Common myeloid progenitor, CD34-positive (primary cell): ENCODE measurements around the gene SELL. TPM values are rescaled to one million over a fixed set of nuclear protein-coding genes. Genes with fewer than 3 reads are reported as not detected.

Experiments used
- CTCF ChIA-PET: fragments of 350-600 bp; sonication (Branson Sonifier 250); formaldehyde crosslinking; loops from one replicate; lab custom pipeline; 2021; ENCODE audit warnings: antibody characterized with exemption; lab: Charles Lee
- POLR2A ChIA-PET: fragments of 350-600 bp; sonication (Branson Sonifier 250); formaldehyde crosslinking; loops from one replicate; lab custom pipeline; 2021; ENCODE audit warnings: antibody characterized with exemption; lab: Charles Lee
- DNase-seq, 3 donors: peaks; one replicate each; pipeline versions ENCODE4 v3.0.0 to v3.0.0-alpha.2; 2013
- H3K27ac ChIP-seq, 2 experiments: 1 replicate in 1 of 2; 2 replicates in 1 of 2; pipeline ENCODE4 v1.7.0; 2013; ENCODE audit warnings: inconsistent platforms in 2 of 2, low read length in 2 of 2, mild to moderate bottlenecking in 2 of 2, low read depth in 1 of 2, moderate library complexity in 1 of 2; ENCODE audit not compliant: severe bottlenecking in 2 of 2, insufficient read depth in 1 of 2, poor library complexity in 1 of 2
- H3K27me3 ChIP-seq, 5 experiments: replicated peaks in 2 of 5; 1 replicate in 3 of 5; 2 replicates in 2 of 5; pipeline versions ENCODE4 v1.6.1 to v1.7.0; 2013; ENCODE audit warnings: low read length in 4 of 5, mild to moderate bottlenecking in 2 of 5, moderate library complexity in 2 of 5, inconsistent platforms in 1 of 5; ENCODE audit not compliant: insufficient read depth in 5 of 5, control insufficient read depth in 4 of 5
- H3K36me3 ChIP-seq, 4 experiments: 1 replicate in 2 of 4; 2 replicates in 2 of 4; pipeline versions ENCODE4 v1.6.1 to v1.7.0; 2013; ENCODE audit warnings: low read length in 3 of 4, control low read depth in 1 of 4, mild to moderate bottlenecking in 1 of 4; ENCODE audit not compliant: control insufficient read depth in 4 of 4, insufficient read depth in 4 of 4
- H3K4me1 ChIP-seq, 4 experiments: 1 replicate in 3 of 4; 2 replicates in 1 of 4; pipeline versions ENCODE4 v1.6.1 to v1.7.1; 2013; ENCODE audit warnings: low read length in 3 of 4, mild to moderate bottlenecking in 3 of 4, control low read depth in 1 of 4, inconsistent platforms in 1 of 4, moderate library complexity in 1 of 4; ENCODE audit not compliant: control insufficient read depth in 4 of 4, insufficient read depth in 4 of 4; ENCODE audit errors: control extremely low read depth in 1 of 4
- H3K4me3 ChIP-seq, 7 experiments: 1 replicate in 4 of 7; 2 replicates in 3 of 7; pipeline versions ENCODE4 v1.5.1 to v1.7.0; 2013; ENCODE audit warnings: mild to moderate bottlenecking in 7 of 7, low read length in 6 of 7, moderate library complexity in 6 of 7, inconsistent platforms in 2 of 7, low read depth in 2 of 7, control low read depth in 1 of 7; ENCODE audit not compliant: insufficient read depth in 4 of 7, control insufficient read depth in 1 of 7; ENCODE audit errors: extremely low read depth in 1 of 7
- H3K9me3 ChIP-seq, 5 experiments: 1 replicate in 4 of 5; 2 replicates in 1 of 5; pipeline versions ENCODE4 v1.6.1 to v1.7.1; 2013; ENCODE audit warnings: low read length in 4 of 5, mild to moderate bottlenecking in 2 of 5, inconsistent platforms in 1 of 5, low read depth in 1 of 5, moderate library complexity in 1 of 5; ENCODE audit not compliant: control insufficient read depth in 4 of 5, insufficient read depth in 2 of 5; ENCODE audit errors: control extremely low read depth in 1 of 5
- WGBS: methylation state at CpG from one replicate; pipeline ENCODE4 v1.1.5; 2013; ENCODE audit not compliant: insufficient coverage; 5-methylcytosine and 5-hydroxymethylcytosine counted together
- polyA plus RNA-seq: library from polyadenylated mRNA; unstranded; fragments of 120-200 nt; gene quantifications from one replicate; pipeline ENCODE4 v1.2.1, GENCODE V29; 2013

Gene SELL
- polyA plus RNA-seq = 867 TPM

DNA sequence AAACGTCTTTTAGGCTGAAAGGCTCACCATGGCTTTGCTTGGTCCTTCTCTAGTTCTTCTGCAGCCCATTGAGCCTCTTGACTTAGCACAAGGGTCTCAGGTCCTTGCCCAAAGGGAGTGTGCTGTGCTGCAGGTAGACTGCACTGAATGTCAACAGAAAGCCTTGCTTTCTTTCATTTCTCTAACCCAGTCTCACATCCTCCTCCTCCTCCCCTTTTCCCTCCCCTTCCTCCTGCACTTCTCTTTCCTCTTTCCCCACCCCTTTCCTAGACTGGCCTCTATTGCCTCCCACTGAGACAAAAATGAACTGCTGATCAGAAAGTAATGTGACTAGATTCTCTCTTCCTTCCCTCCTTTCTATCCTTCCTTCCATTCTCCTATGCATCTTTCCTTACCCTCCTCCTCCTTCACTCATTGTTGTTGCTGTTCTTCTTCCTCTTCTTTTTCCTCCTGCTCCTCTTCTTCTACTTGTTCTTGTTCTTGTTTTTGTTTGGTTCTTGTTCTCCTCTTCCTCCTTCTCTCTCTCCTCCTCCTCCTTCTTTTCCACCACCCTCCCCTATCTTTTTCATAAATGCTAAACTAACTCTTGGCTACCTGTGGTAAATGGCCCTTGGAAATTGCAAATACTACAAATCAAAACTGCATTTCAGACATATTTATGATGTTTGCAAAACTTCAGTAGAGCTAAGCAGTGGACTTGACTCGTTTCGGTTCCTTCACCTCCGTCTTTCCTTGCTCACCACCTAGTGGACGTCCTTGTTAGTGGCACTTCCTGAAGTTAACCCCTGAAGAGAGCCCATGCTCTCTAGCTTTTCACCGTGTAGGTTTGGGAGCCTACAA, at the start of gene SELL:
Gene SELL (minus strand): TSS at position 152 of the 840 bp plus-strand sequence. CDS start 122 bp downstream, at position 30.
- peak; percentile 90 to 94 (median 93) for DNase-seq
- WGBS = 0% methylated on average over 4 of the region's 6 CpGs
- CTCF ChIA-PET = interaction anchor here (0.6 to 6.4 kb wide), 33 partner anchors 9 to 331 kb away, joined by 3 to 107 read pairs (median 4); partner anchors contain the start of gene F5
- no peaks in the 10 kb centered on the region for H3K27me3 ChIP-seq
- H3K9me3 ChIP-seq = peaks cover 0 to 2% (median 0%) of the 10 kb centered on the region in 5 experiments
- H3K4me1 ChIP-seq = peaks cover 16 to 41% (median 37%) of the 10 kb centered on the region in 4 experiments
- H3K4me3 ChIP-seq = peak within 1 kb of the TSS; percentile 46 to 89 (median 82)
- peaks cover 1 to 17% (median 8%) of the 10 kb centered on the region in 4 experiments for H3K36me3 ChIP-seq
- H3K27ac ChIP-seq = peak within 1 kb of the TSS; percentile 75 to 85
- POLR2A ChIA-PET = no interaction called here

DNA sequence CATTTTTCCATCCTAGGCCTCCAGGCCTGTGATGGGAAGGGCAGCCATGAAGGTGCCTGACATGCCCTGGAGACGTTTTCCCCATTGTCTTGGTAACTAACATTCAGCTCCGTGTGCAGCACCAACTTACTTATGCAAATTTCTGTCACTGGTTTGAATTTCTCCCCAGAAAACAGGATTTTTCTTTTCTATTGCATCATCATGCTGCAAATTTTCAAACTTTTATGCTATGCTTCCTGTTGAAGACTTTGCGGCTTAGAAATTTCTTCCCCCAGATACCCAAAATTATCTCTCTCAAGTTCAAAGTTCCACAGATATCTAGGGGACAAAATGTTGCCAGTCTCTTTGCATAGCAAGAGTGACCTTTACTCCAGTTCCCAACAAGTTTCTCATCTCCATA, 47.6 kb upstream of the SELL start:
- DNase-seq = no peak
- H3K9me3 ChIP-seq = peaks cover 0 to 8% (median 3%) of the 10 kb centered on the region in 5 experiments
- no peak overlapping the region for H3K4me3 ChIP-seq
- H3K4me1 ChIP-seq = peaks cover 0 to 1% (median 0%) of the 10 kb centered on the region in 4 experiments
- H3K36me3 ChIP-seq = no peaks in the 10 kb centered on the region
- no peaks in the 10 kb centered on the region for H3K27me3 ChIP-seq
- no peak overlapping the region for H3K27ac ChIP-seq
- POLR2A ChIA-PET = no interaction called here
- CTCF ChIA-PET = no interaction called here
- WGBS = 98% methylated on average over 3 of the region's 3 CpGs

DNA sequence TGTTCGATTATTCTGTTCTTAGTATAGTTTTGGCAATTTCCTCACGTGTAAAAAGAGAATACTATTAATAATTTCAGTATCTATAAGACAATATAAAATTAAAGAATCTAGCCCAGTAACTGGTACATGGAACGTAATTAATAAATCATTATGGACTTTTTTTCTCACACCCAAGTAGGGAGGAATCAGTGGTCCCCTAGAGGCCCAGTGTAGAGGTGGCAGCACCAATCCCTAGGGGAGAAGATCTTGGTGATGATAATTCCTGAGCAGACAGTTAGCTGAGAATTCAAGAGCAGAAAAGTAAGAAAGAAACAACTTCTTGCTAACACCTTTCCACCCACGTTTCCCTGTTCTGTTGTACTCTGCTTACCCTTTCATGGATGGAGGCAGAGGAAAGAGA, 42.1 kb upstream of the SELL start:
- CTCF ChIA-PET = no interaction called here
- WGBS = 100% methylated on average over 1 of the region's 4 CpGs

DNA sequence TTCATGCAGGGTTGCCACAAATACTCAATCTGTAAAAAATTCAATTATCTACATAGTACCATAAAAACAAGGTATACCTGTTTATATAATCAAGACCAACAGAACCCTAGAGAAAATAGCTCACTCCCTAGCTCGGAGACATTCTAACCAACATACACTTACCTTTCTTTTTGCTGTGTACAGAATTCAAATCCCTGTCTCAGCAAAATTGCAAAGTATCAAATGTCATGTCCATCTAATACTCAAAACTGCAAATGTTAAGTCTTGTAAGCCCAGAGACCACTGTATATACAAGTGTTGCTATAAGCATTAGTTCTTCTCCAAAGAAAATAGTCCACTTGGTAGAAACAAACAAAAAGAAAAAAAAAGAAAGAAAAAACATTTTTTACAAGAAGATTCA, 38.6 kb upstream of the SELL start:
- H3K4me1 ChIP-seq = no peaks in the 10 kb centered on the region
- no peak for DNase-seq
- H3K9me3 ChIP-seq = no peaks in the 10 kb centered on the region
- ChIA-PET POLR2A (no interaction called here), CTCF (no interaction called here)
- H3K4me3 ChIP-seq = no peak overlapping the region
- no peak overlapping the region for H3K27ac ChIP-seq
- WGBS = no CpG with 5 or more reads among the region's 1 CpG
- no peaks in the 10 kb centered on the region for H3K36me3 ChIP-seq
- no peaks in the 10 kb centered on the region for H3K27me3 ChIP-seq

More for the DNA sequence above, 42.1 kb upstream of the SELL start:
- Histone ChIP-seq H3K27ac (no peak overlapping the region), H3K4me3 (no peak overlapping the region), H3K36me3 (no peaks in the 10 kb centered on the region), H3K4me1 (peaks cover 0 to 1% (median 0%) of the 10 kb centered on the region in 4 experiments), H3K27me3 (no peaks in the 10 kb centered on the region), H3K9me3 (peaks cover 0 to 3% (median 0%) of the 10 kb centered on the region in 5 experiments)
- POLR2A ChIA-PET = no interaction called here
- no peak for DNase-seq

DNA sequence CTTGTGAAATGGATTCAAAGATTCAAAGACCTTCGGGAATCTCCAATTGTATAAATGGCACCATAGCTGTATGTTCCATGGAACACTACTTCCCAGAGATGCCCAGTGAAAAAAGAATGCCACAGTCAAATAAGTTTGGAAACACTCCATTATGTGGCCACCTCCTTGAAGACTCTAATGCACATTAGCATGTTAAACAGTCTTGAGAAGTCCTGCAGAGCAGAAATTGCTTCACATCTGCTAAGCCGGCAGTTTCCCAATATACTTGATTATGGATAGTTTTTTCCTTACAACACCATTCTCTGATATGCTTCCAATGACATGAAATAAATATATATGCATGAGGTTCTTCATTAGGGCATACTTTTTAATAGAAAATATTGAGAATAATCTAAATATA, 35.1 kb upstream of the SELL start:
- Histone ChIP-seq H3K4me1 (no peaks in the 10 kb centered on the region), H3K9me3 (peaks cover 0 to 2% (median 0%) of the 10 kb centered on the region in 5 experiments), H3K27ac (no peak overlapping the region), H3K36me3 (no peaks in the 10 kb centered on the region), H3K4me3 (no peak overlapping the region), H3K27me3 (no peaks in the 10 kb centered on the region)
- DNase-seq = no peak
- ChIA-PET CTCF (no interaction called here), POLR2A (no interaction called here)
- no CpG with 5 or more reads among the region's 2 CpGs for WGBS

DNA sequence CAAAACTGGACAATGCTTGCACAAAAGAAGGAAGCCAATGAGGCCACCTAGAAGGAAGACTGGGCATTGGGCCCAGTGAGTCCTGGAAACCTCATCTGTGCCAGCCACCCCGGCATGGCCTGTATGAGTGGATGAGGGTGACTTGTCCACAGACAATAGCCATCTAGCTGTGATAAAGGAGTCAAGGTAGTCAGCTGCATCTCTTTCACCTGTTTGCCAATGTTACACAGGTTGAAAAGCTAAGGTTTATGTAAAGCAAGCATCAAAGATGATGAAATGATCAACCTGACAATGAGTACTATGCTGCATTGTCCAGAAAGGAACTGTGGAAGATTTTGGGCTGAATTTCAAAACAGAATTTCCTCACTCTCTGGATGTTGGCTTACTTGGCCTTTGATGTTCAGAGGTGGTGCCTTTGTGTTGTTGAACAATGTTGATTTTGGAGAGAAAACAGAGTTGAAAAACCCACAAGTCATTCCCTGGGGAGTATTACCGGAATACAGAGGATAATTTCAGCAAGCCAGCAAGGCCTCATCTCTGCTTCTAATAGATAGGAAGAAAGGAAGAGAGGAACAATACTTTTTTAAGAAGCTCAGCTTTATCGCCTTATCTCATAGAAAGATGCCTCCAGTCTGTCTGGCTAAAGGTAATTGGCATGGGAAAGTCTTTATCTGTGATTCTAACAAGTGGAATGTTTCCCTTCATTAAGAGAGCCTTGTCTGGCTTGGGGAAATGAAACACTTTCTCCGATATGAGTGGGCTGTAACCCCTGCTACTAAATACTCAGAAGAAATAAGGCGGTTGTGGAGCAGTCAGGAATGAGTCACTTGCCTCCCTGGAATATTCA, 33.8 kb upstream of the SELL start:
- CTCF ChIA-PET = no interaction called here

More for the DNA sequence above, 33.8 kb upstream of the SELL start:
- Histone ChIP-seq H3K4me1 (no peaks in the 10 kb centered on the region), H3K36me3 (no peaks in the 10 kb centered on the region), H3K27me3 (no peaks in the 10 kb centered on the region), H3K9me3 (peaks cover 0 to 2% (median 0%) of the 10 kb centered on the region in 5 experiments), H3K4me3 (no peak overlapping the region), H3K27ac (no peak overlapping the region)
- 100% methylated on average over 1 of the region's 5 CpGs for WGBS
- POLR2A ChIA-PET = no interaction called here
- no peak for DNase-seq
